IPS-NIHi7 (cell line): Measurements from ENCODE around the gene RBBP5.

Experiments
- DNase-seq: peaks from one replicate; pipeline ENCODE4 v3.0.0; 2012; ENCODE audit warnings: mixed read lengths; ENCODE audit errors: extremely low spot score

RBBP5 gene

DNA sequence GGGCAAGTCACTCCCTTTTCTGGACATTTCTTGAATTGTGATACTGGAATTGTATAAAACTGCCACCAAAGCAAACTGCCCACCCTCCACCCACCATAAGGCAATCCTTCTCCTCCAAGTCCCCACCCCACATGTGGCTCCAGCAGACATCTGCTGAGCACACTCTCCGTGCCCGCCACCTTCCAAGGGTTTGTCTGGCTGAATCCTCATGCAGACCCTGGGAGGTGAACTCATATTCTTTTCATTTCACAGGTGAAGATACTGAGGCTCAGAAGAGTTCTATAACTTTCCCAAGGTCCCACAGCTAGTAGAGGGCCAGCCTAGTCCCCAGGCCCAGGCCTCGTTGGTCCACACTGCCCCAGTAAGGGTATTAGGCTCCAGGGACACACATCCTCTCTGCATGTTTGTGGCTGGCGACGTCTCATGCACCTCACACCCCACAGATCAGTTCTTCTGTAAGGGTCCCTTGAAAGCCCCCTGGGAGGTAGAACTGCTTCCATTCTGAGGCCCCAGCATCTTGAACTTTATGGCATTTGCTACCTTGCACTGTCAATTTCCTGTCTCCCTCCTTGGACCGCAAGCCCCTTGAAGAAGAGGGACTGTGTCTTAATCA is 64.7 kb downstream of the RBBP5 start:
- no peak for DNase-seq

DNA sequence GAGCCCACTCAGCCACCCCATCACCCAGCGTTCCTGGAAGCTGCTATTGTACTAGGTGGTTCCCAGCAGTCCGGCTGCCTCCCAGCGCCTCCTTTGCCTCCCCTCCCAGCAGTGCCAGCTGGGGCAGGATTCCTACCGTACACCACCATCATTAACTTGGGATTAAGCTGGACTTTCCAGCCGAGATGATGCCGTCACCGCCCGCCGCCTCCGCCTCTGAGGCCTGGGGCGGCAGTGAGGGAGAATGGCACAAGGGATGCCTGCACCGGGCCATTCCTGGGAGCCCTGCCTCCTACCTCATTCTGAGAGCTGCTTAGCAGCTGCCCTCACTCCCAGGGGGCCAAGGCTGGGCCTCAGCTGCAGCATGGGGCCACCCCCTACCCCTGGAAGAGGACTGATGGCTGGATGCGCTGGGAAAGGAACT is 65.6 kb downstream of the RBBP5 start:
- DNase-seq = no peak

DNA sequence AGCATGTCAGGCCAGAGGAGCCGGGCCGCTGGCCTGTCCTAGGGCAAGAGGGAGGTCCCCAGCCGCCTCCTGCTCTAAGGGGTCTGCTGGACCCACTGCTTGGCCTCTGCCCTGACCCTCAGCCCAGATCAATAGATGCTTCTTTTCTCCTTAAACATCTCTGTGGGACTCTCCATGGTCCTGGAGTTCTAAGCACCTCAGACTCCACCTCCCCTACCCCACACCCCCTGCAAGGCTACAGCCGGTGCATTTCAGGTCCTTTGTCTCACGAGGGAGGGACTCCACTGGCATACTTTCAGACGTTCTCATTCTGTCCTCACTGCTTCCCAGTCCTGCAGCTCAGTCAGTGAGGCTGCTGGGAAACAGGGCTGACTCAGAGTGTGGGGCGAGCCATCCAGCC is 67.8 kb downstream of the RBBP5 start:
- peak; percentile 63 for DNase-seq

DNA sequence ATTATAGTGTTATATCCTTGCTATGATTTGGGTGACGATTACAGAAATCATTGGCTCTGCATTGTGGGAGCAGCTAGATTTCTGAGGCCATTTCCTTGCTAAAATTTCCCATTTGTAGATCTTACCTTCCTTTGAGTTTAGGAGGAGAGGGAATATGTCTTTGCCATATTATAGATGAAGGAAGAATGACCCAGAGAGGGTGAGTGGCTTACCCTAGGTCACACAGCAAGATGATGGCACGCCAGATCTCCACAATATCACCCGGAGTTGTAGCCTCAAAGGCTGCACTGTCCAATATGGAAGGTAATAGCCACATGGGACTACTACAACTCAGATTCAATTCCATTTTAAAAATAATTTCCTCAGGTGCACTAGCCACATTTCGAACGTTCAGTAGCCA is 68.5 kb downstream of the RBBP5 start:
- no peak for DNase-seq

DNA sequence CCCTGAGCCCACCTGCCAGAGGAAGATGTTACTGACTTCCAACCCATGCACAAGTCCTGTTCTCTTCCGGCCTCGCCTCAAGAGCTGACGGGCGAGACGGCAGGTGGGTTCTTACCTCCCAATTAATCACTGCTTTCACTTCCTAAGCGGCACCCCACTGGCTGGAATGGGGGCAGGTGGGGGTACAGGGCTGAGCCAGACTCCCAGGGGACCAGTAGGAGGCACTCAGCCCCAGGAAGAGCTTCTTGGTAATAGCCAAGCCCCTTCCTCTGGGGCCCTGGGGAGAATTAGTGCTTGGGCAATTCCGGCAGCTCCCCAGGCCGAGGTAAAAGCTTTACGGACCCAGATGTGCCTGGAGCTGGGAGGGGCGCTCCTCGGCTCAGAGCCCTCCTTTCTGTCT is 69.1 kb downstream of the RBBP5 start:
- no peak for DNase-seq

DNA sequence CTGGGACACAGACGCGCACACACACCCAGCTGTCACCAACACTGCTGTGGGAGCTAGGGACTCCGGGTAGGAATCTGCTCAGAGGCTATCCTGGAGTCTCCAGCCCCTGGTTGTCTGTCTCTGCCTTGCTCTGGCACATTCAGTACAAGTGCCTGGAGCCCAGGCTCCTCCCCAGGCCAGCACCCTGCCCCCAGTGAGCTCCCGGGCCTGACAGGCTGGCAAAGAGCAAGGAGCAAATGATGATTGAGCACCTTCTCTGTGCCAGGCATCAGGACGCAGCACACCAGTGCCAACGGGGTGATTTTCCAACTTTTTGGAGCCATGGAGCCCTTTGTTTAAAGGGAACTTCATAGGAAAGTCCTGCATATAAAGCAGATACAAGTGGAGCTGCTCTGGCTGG is 72.3 kb downstream of the RBBP5 start:
- no peak for DNase-seq

DNA sequence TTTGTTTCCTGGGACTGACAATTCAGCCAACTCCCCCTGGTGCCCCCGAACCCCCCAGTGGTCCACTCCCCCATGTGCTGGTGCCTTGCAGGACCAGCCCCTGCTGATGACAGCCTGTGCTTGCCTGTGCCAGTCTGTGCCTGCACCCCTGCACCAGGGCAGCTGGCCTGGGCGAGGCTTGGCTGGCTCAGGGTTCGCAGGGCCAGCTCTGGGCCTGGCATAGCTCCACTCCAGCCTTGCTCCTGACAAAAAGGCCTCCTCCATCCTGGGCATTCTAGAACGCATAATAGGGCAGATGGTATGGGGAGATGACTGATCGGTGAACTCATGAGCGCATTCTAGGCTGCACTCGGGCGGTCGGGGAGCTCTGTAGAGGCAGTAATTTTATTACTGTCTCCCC is 73.4 kb downstream of the RBBP5 start:
- DNase-seq = no peak

DNA sequence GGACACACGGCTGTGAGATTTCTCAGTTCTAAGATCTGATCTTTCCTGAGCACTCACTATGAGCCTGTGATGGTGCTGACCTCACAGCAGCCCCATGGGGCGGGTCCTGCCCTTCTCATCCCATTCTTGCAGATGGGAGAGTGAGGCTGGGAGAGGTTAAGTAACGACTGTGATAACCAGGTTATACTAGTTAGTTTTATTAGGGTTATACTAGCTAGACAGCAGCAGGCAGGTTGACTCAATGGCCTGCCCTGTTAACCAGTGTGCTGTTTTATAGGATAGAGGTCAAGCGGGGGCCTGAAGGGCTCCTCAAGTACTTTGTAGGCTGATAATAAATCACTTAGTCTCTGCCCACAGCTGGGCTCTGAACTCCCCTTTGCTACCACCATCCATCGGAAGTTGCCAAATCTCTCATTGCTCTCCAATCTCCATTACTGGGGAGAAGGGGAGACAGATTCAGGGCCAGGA is 74.0 kb downstream of the RBBP5 start:
- DNase-seq = no peak

DNA sequence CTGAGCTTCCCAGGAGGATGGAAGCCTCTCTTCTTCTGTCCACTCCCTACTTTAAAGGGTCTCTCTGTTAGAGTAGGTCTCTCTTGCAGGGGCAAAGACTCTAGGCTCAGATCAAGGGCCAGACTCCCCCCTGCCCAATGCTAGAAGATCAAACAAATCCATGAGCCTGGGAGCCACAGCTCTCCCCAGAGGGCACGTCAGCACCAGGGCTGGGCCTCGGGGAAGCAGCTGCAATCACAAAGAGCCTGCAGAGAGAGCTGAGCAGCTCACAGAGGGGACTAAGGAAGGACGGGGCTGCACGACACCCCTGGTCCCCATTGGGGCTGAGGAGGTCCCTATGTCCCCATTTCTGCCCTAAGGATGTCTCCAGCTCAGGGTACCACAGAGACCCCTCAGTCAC is 74.9 kb downstream of the RBBP5 start:
- DNase-seq = no peak

DNA sequence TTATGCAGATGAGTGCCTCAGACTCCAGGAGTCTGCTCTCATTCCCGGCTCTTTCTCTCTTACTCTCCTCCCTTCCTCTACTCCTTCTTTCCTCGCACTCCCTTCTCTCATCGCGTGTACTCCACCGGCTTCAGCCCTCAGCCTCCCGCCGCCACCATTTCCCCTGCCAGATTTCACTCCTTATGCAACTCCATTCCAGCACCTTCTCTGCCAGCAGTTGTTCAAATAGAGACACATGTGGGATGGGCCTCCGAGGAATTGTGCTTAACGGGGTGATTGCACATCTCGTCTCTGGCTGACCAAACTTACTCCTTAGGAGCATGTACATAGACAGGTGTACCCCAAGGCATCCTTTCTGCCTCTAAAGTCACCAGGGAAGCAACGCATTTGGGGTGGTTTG is 76.6 kb downstream of the RBBP5 start:
- no peak for DNase-seq

DNA sequence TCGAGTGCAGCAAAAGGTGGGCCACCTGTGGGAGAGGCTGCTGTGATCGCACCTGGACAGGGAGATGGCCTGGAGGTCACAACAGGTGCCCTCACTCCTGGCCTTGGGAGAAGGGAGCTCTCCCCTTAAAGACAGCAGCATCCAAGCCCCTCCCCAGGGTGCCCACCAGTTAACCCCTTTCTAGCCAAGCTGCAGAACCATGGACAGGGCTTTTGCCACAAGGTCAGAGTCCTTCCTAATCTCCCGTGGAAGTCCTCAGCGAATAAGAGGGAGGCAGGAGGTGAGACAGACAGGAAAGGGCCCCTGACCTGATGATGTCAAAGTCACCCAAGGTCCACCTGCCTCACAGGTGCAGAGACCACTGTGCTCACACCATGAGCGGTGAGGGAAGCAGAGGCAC is 77.0 kb downstream of the RBBP5 start:
- peak; percentile 62 for DNase-seq

DNA sequence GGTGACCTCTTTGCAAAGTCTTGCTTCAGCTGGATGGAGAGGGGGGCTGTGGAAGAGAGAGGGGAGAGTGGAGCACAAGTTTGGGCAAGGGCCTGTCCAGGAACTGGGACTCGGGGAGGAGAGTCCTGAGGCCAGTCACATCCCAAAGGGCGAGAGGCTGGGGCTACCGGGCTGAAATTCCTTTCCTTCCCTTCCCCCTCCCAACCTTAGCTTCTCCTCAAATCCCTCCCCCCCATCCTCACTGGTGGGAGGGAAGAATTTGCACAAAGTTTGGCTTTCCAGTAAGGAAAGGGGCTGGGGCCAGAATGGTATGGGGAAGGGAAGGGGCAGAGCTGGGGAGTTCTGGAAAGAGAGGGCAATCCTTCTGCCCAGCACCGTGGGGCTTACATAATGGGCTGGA is 77.9 kb downstream of the RBBP5 start:
- DNase-seq = no peak

DNA sequence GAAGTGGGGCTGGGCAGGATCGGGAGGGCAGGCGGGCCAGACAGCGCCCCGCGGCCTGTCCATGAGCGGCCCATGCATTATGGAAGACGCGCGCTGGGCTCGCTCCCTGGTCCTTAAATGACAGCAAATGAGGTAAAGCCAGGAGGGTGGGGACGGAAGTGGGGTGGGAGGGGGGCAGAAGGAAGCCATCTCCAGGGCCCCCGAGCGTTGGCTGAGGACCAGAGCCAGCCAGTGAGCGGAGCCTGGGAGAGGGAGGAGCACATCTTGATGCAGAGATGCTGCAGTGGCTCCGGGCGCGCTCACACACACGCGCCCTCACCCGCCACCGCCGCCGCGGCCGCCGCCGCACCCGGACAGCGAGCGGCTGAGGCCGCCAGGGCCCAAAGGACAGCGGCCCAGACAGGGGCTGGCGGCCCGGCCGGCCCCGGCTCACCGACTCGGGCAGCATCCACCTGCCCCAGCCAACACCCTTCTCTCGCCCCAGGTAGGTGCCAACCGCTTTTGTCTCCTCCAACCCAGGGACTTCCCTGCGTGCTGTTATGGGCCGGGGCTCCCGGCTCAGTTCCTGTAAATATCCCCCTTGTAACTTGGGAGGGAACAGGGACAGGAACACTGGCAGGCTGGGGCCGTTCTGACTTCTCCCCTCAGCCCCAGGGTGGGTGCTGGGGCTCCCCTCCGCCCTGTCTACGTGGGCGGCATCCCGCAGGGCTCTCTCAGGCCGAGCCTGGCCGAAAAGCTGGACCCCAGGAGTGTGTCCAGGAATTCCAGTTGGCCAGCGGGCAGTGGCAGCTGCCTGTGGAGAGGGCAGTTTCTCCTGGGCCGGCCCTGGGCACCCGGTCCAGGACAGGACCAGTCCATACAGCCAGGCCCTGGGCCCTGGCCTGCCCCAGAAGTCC is 78.6 kb downstream of the RBBP5 start, which contains the start of gene CNTN2:
Gene CNTN2 (plus strand): TSS at position 302 of the 896 bp plus-strand sequence. CDS start 9,974 bp downstream, outside the sequence.
- DNase-seq = peak; percentile 73

DNA sequence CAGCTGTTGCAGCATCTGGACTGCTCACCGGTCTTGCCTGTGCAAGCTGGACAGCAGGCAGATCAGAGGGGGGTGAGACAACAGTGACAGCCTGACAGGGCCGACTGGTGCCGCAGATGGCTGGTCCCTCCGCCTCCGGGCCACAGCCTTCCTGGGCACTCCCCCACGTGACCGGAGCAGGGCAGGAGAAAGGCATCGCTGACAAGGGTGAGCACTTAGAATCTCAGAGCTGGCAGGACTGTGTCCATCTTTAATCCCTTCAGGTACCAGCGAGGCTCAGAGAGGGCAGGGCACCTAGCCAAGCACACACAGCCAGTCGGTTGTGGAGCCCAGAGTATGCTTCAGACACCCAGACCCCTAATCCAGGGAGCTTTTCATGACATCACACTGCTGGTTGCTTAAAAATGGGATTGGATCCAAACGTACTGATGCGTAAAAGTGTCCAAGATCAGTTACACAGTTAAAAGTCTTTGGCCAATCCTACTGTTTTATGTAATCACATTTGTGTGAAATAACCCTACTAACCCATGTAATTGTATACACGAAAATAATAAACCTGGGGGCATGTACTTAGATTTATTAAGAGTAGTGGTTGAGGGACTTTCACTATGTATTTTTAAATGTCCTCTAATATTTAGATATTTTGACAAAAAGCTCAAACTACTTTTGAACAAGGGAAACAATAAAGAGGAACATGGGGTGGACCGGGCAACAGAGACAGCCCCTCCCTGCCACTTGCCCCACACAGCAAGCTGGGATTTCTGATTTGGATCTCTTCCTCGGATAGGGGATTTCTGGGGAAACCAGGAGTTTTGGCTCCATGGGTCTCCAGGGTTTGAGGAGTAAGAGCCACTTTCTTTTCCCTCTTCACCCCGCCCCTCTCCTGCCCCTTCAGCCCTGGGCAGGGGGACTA is 79.5 kb downstream of the RBBP5 start:
- DNase-seq = no peak

DNA sequence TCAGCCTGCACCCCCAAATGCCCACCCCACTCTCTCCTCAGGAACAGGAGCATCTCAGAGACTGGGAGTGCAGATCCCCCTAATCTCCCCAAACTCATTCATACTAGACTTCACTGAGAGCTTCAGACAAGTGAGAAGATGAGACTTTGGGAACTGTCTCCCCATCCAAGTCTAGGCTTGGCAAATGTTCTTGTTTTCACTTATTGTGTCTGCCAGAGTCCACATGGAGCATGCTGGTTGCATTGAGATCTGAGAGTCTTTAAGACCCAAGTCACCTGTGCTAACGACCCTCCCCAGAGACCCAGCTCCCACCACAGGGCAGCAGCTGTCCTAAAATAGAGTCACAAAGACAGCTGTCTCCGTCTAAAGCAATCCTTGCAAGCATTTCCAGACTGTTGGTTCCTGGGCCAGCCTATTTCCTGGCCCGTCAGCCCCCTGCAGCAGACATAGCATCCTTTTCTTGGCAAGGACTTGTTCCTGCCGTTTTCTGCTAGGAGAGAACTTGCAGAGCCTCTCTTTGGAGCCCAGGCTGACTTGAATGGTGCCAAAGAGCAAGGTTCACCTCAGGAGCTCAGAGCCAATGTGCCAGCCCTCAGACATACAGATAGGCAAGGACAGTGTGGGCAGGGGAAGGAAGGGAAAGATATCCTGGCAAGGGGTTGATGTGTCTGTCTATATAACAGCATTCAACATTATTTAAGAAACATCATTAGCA is 80.6 kb downstream of the RBBP5 start:
- no peak for DNase-seq

DNA sequence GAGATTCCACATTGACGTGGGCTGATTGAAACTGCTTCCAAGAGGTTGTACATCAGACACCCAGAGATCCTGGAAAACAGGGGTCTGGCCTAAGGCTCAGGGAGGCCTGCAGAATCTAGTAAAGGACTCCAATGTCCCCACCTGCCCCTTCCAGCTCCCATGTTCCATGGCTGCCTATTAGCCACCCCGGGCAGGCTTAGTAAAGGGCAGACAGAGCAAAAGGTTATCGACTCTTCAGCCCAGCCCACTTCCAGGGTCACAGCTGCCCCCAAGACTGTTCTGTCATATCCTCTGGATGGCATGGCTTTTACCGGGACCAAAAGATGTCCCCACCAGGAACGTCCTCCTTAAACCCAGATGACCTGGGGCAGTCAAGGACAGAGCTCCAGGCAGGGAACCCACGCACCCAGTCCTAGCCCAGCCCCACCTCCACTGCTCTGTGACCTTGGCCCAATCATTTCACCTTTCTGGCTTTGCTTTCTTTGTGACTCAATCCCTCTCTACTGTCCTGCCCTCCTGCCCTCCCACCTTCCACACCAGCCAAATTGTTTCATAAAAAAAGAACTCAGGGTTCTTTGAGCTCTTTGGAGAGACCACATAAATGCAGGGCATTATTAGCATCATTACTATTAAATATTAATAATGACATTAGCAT is 83.5 kb downstream of the RBBP5 start:
- DNase-seq = no peak

DNA sequence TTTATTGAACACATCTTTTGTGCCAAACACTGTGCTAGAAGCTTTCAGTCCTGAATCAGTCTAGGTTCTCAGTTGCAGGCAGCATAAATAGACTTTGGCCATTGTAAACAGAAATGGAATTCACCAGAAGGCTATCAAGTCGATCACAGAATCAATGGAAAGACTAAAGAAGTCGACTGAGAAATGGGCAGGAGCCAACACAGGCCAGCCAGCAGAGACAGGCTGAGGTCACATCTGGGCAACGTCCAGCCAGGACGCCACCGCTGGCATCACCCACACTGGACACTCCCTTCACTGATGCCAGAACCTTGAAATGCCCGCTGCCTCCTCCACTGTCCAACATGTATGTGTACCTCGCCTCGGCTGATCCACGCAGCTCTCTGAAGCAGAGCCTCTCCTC is 84.2 kb downstream of the RBBP5 start:
- DNase-seq = no peak
